ENCODE data around the gene LDLRAD4. TPM values are rescaled to one million over a fixed set of nuclear protein-coding genes. Genes with fewer than 3 reads are reported as not detected.
A peak's percentile ranks its signal among the peaks of the same experiment; 100 is the strongest.

LDLRAD4 gene
- total RNA-seq, 4 donors from 2014 or later = 2.7 to 22.5 (median 10.8) TPM

- DNase-seq (ENCODE audit: low spot score in 2 of 2) = peak in 1 of 2 donors; percentile 42
- 90 to 91% methylated on average over 10 of the region's 10 CpGs for WGBS, 2 donors
- TF ChIP-seq POLR2A (IDR thresholded peaks at IDR 0.05) = no peak
- TF ChIP-seq CTCF (IDR thresholded peaks at IDR 0.05) = no peak
- no peak overlapping the region for H3K4me3 ChIP-seq (ENCODE audit: low read depth, poor library complexity, severe bottlenecking)
- intact Hi-C loops (cut with DNase I; ENCODE audit: low total_unique reads) = no loop called here
These were observed 79.7 kb downstream of the LDLRAD4 start for GRCh38 chr18:13298262-13298661.

GRCh38 chr18:13300029-13300428 is 81.5 kb downstream of the LDLRAD4 start:
- intact Hi-C loops (cut with DNase I; ENCODE audit: low total_unique reads) = no loop called here
- H3K4me3 ChIP-seq (ENCODE audit: low read depth, poor library complexity, severe bottlenecking) = no peak overlapping the region
- no peak for TF ChIP-seq POLR2A (IDR thresholded peaks at IDR 0.05)
- no peak for TF ChIP-seq CTCF (IDR thresholded peaks at IDR 0.05)
- WGBS, 2 donors = 58% methylated on average over 6 of the region's 6 CpGs
- no peak for DNase-seq (ENCODE audit: low spot score in 2 of 2)

GRCh38 chr18:13300796-13301195 is 82.2 kb downstream of the LDLRAD4 start:
- no peak for TF ChIP-seq POLR2A (IDR thresholded peaks at IDR 0.05)
- TF ChIP-seq CTCF (IDR thresholded peaks at IDR 0.05) = no peak
- intact Hi-C loops (cut with DNase I; ENCODE audit: low total_unique reads) = no loop called here
- 90 to 98% methylated on average over 10 to 17 of the region's 17 CpGs for WGBS, 2 donors
- H3K4me3 ChIP-seq (ENCODE audit: low read depth, poor library complexity, severe bottlenecking) = no peak overlapping the region
- no peak for DNase-seq (ENCODE audit: low spot score in 2 of 2)

- no peak for TF ChIP-seq POLR2A (IDR thresholded peaks at IDR 0.05)
- TF ChIP-seq CTCF (IDR thresholded peaks at IDR 0.05) = no peak
- intact Hi-C loops (cut with DNase I; ENCODE audit: low total_unique reads) = no loop called here
- WGBS, 2 donors = 42 to 54% methylated on average over 6 of the region's 6 CpGs
- no peak overlapping the region for H3K4me3 ChIP-seq (ENCODE audit: low read depth, poor library complexity, severe bottlenecking)
- no peak for DNase-seq (ENCODE audit: low spot score in 2 of 2)
These were observed 83.5 kb downstream of the LDLRAD4 start for GRCh38 chr18:13302040-13302439.

GRCh38 chr18:13302457-13303225 is 84.1 kb downstream of the LDLRAD4 start:
- TF ChIP-seq POLR2A (IDR thresholded peaks at IDR 0.05) (no peak), CTCF (IDR thresholded peaks at IDR 0.05) (no peak)
- intact Hi-C loops (cut with DNase I; ENCODE audit: low total_unique reads) = no loop called here
- no peak for DNase-seq (ENCODE audit: low spot score in 2 of 2)
- no peak overlapping the region for H3K4me3 ChIP-seq (ENCODE audit: low read depth, poor library complexity, severe bottlenecking)
- 44 to 45% methylated on average over 8 of the region's 8 CpGs for WGBS, 2 donors

Measured in lower leg skin (tissue), 4 donors.